Measurements from ENCODE around the gene CDK16.

The CDK16 gene

DNA sequence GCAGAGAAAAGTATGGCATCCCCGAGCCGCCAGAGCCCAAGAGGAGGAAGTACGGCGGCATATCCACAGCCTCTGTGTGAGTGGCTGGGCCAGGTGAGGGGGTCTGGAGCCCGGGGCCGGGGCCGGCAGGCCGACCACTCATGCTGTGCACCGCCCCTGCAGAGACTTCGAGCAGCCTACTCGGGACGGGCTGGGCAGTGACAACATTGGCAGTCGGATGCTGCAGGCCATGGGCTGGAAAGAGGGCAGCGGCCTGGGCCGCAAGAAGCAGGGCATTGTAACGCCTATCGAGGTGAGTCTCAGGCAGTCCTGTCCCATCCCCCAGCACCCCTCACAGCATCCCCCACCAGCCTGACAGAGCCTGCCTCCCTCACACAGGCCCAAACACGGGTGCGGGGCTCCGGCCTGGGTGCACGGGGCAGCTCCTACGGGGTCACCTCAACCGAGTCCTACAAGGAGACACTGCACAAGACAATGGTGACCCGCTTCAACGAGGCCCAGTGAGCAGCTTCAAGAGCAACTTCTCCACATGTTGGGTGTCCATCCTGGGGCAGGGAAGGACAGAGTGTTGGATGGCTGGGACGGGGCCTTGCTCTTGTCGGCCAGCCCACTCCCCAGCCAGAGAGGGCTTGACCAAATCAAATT is 32.3 kb upstream of the CDK16 start:
- no peak for DNase-seq (ENCODE audit: low spot score)

GRCh38 chrX:47187106-47187677 is 31.3 kb upstream of the CDK16 start:
- peak; percentile 22 for DNase-seq (ENCODE audit: low spot score)

DNA sequence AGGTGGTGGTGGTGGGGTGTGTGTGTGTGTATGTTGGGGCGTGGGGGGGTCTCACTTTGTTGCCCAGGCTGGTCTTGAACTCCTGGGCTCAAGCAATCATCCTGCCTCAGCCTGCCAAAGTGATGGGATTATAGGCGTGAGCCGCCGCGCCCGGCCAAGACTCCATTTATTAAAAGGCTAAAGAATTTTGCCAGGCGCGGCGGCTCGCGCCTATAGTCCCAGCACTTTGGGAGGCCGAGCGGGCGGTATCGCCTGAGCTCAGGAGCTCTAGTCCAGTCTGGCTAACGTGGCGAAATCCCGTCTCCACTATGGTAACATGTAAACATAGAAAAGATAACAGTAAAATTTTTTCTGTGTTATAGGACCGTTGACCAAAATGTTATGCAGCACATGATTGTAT is 28.6 kb upstream of the CDK16 start:
- DNase-seq (ENCODE audit: low spot score), result no peak

DNA sequence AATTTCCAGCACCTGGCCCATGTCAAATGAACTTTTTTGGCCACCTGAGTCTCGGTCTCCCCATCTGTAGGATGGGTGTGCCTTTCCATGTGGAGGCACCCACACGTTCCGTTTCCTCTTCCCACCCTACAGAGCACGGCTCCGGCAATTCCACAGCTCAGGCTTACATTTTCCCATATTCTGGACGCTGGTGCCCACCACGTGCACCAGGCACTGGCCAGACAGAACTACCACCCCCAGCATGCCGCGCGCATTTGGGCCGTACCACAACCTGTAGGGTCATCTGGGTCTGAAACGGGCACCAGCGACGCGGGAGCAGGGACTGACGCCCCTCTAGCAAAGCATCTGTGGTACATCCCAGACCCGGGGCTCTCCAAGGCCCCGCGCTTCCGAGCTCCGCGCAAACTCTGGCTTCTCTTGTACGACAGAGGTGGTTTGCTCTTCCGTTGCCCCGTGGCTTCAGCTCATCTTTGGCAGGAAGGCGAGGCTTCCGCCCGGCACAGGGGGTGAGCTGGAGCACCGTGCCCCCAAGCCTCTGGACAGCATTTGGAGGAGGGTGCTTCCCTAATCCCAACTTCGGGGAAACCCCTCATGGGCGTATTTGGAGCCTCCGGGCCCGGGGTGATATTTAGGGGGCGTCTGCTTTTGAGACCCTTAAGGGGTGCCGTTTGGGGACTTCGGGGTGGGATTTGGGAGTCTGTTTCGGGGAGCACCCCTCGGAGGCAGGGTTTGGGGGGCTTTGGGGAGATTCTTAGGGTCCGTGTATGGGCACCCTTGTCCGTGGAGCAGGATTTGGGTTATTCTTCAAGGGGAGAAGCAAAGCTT is 27.8 kb upstream of the CDK16 start:
- DNase-seq (ENCODE audit: low spot score), result peak; percentile 83

GRCh38 chrX:47191331-47191730 is 27.1 kb upstream of the CDK16 start:
- no peak for DNase-seq (ENCODE audit: low spot score)

DNA sequence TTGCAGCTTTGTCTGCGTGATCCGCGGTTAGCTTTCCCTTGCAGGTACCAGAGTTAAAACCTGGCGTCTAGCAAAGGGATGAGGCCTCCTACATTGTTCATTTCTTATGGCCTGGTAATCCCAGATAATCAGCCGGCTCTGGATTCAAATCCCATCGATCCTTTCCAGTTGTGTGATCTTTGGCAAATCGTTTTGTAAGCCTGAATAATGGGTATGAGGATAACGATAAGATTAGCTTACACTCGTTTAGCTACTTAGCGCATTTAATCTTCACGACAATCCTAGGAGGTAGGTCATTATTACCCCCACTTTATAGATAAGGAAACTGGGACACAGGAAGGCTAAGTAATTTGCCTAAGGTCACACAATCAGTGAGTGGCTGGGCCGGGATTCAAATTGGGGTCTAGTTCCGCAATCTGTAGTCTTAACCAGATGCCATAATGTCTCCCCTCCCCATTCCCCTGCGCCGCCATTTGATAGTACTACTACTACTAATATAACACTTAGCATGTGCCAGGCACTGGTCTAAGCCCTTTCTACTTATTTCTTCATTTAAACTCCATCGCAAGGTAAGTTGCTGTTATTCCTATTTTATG is 26.6 kb upstream of the CDK16 start:
- DNase-seq (ENCODE audit: low spot score), result no peak

GRCh38 chrX:47193475-47194193 is 24.8 kb upstream of the CDK16 start, which contains the start of gene UBA1:
UBA1 (plus strand) TSS chrX:47193829; CDS start chrX:47198803, 4,974 bp downstream.
- peak; percentile 77 for DNase-seq (ENCODE audit: low spot score)

DNA sequence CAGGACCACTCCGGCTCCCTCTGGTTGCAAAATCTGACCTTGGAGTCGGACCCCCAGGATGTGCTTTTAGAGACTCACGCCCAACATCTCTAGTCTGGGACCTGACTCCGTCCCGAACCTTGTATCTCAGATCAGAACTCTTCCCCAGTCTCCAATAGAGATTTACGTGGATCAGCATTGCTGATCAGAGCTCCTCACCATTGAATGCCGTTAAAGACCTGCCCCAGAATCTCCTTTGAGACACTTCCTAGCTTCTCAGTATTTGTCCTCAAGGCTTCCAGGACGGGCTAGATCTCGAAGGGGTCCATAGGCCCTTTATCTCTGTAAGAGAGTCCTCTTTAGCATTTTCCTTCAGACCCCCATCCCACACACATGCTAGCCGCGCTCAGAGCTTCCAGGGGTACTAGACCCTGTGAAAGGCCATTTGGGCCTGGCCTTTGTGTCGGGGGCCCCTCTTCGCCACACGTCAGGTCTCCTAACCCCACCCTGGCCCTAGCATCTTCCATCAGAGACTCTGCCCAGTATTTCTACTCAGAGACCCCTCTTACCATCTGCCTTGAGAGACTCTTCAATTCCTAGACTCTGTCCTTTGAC is 24.2 kb upstream of the CDK16 start:
- no peak for DNase-seq (ENCODE audit: low spot score)

DNA sequence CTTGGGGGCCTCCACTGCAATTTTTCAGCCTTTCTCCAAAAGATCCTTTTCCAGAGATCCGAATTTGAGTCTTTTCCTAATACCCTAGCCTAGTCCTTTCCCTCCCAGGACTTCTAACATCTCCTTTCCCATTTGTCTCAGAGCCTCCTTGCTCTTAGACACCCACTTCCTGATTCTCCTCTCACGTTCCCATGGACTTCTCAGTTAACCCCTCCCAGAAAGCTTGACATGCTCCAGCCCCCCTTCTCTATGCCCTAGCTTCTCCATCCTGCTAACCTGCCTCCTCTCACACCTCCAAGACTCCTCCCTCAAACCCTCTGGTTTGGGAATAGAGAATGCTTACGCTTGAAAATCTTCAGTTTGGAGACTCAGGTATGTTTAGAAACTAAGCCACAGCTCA is 22.4 kb upstream of the CDK16 start:
- no peak for DNase-seq (ENCODE audit: low spot score)

GRCh38 chrX:47197526-47197925 is 21.0 kb upstream of the CDK16 start:
- DNase-seq (ENCODE audit: low spot score), result no peak

DNA sequence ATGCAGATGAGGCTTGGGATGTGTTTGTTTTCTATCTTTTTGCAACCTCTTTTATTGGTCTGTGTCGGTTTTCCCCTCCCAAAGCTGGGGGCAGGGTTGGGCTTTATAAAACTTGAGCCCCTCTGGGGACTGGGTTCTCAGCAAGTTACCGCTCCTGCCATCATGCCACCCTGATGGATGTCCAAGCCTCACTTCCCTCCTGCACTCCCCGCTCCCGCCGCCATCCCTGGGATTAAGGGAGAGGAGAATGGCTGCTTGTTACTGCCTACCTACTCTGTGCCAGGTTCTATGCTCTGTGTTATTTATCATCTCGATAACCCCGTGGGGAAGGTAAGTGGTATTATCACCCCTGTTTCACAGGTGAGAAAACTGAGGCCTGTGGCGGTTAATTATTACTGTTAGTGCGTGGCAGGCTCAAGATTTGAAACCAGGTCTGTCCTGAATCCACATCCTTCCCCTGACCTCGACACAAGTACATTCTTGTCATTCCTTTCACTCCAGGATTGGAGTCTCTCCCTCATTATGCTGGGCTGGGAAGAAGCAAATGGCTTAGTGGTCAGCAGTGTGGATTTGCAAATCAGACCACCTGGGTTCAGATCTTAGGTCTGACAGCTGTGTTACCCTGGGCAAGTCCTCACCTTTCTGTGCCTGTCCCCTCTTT is 20.3 kb upstream of the CDK16 start:
- DNase-seq (ENCODE audit: low spot score), result no peak

DNA sequence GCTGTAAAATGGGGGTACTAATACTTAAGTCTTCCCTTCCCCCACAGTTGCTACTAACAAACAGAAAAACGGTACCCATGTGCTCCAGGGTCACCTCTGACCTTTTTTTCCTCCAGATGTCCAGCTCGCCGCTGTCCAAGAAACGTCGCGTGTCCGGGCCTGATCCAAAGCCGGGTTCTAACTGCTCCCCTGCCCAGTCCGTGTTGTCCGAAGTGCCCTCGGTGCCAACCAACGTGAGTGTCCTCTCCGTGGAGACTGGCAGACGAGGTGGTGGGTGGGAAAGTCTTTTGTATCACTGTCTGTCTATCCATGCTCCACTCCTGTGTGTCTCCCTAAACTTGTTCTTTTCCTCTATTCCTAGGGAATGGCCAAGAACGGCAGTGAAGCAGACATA is 19.8 kb upstream of the CDK16 start:
- DNase-seq (ENCODE audit: low spot score), result no peak

- DNase-seq (ENCODE audit: low spot score), result no peak
These were observed 19.2 kb upstream of the CDK16 start for GRCh38 chrX:47199286-47199685.

- no peak for DNase-seq (ENCODE audit: low spot score)
These were observed 17.9 kb upstream of the CDK16 start for GRCh38 chrX:47200385-47201150.

- DNase-seq (ENCODE audit: low spot score), result no peak
These were observed 17.0 kb upstream of the CDK16 start for GRCh38 chrX:47201345-47201944.

DNA sequence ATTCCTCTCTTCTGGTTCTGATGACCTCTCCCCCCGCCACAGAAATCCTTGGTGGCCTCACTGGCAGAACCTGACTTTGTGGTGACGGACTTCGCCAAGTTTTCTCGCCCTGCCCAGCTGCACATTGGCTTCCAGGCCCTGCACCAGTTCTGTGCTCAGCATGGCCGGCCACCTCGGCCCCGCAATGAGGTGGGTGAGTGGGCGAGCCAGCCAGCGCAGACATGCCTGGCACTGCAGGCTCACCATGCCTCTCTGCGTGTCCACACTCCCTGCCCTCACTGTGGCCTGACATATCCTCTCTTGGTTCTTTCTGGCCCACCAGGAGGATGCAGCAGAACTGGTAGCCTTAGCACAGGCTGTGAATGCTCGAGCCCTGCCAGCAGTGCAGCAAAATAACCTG is 16.2 kb upstream of the CDK16 start:
- no peak for DNase-seq (ENCODE audit: low spot score)

DNA sequence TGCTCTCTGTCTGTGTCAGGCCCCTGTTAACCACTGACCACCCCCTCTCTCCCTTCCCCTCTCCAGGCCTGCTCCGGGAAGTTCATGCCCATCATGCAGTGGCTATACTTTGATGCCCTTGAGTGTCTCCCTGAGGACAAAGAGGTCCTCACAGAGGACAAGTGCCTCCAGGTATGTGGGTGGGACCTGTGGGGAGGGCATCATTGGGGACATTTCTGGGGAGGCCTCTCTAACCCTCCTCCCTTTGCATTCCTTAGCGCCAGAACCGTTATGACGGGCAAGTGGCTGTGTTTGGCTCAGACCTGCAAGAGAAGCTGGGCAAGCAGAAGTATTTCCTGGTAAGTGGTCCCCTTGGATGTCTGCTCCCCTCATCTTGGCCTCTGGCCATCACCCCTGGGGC is 15.6 kb upstream of the CDK16 start:
- DNase-seq (ENCODE audit: low spot score), result no peak

GRCh38 chrX:47204970-47205369 is 13.5 kb upstream of the CDK16 start:
- no peak for DNase-seq (ENCODE audit: low spot score)

- no peak for DNase-seq (ENCODE audit: low spot score)
These were observed 12.2 kb upstream of the CDK16 start for GRCh38 chrX:47206316-47206715.

- DNase-seq (ENCODE audit: low spot score), result no peak
These were observed 10.4 kb upstream of the CDK16 start for GRCh38 chrX:47208108-47208507.

Data from iPS-NIHi11 (cell line).